Trophoblast cell (in vitro differentiated cells and primary cell): Measurements from ENCODE around the gene PBX1.

Experiments used
- DNase-seq, 2 donors: peaks; one replicate each; pipeline ENCODE4 v3.0.0-alpha.2; 2016
- H2AFZ ChIP-seq: 2 replicates; pipeline ENCODE4 v1.6.1; 2013; ENCODE audit warnings: low read length, moderate library complexity, mild to moderate bottlenecking; ENCODE audit not compliant: insufficient read depth, poor library complexity
- H2AK5ac ChIP-seq: 2 replicates; pipeline ENCODE4 v1.6.1; 2013; ENCODE audit warnings: mild to moderate bottlenecking, low read length
- H2BK120ac ChIP-seq: 2 replicates; pipeline ENCODE4 v1.6.1; 2013; ENCODE audit warnings: low read length, mild to moderate bottlenecking, moderate library complexity; ENCODE audit not compliant: insufficient read depth, poor library complexity
- H2BK12ac ChIP-seq: 2 replicates; pipeline ENCODE4 v1.6.1; 2013; ENCODE audit warnings: mild to moderate bottlenecking, low read length, moderate library complexity
- H2BK5ac ChIP-seq: 2 replicates; pipeline ENCODE4 v1.6.1; 2013; ENCODE audit warnings: low read length, low read depth, moderate library complexity, mild to moderate bottlenecking; ENCODE audit not compliant: poor library complexity
- H3K14ac ChIP-seq: 2 replicates; pipeline ENCODE4 v1.6.1; 2013; ENCODE audit warnings: mild to moderate bottlenecking, low read length
- H3K18ac ChIP-seq: 2 replicates; pipeline ENCODE4 v1.6.1; 2013; ENCODE audit warnings: mild to moderate bottlenecking, low read length
- H3K23ac ChIP-seq: 2 replicates; pipeline ENCODE4 v1.6.1; 2013; ENCODE audit warnings: low read length
- H3K27ac ChIP-seq: 2 replicates; pipeline ENCODE4 v1.5.1; 2013; ENCODE audit warnings: low read depth, mild to moderate bottlenecking, inconsistent platforms, low read length, moderate library complexity
- H3K27me3 ChIP-seq: 2 replicates; pipeline ENCODE4 v1.6.1; 2013; ENCODE audit warnings: inconsistent platforms, mild to moderate bottlenecking, low read length, moderate library complexity; ENCODE audit not compliant: insufficient read depth
- H3K36me3 ChIP-seq, 2 experiments: 1 replicate in 1 of 2; 2 replicates in 1 of 2; pipeline ENCODE4 v1.6.1; 2013; ENCODE audit warnings: low read length in 2 of 2, mild to moderate bottlenecking in 2 of 2, moderate library complexity in 1 of 2; ENCODE audit not compliant: insufficient read depth in 2 of 2, control insufficient read depth in 1 of 2
- H3K4ac ChIP-seq: 2 replicates; pipeline ENCODE4 v1.6.1; 2013; ENCODE audit warnings: low read depth, mild to moderate bottlenecking, low read length, moderate library complexity
- H3K4me1 ChIP-seq, 2 experiments: 1 replicate in 1 of 2; 2 replicates in 1 of 2; pipeline ENCODE4 v1.6.1; 2013; ENCODE audit warnings: low read length in 2 of 2, mild to moderate bottlenecking in 2 of 2, moderate library complexity in 1 of 2; ENCODE audit not compliant: insufficient read depth in 2 of 2, control insufficient read depth in 1 of 2
- H3K4me2 ChIP-seq: 2 replicates; pipeline ENCODE4 v1.6.1; 2013; ENCODE audit warnings: inconsistent platforms, mild to moderate bottlenecking, low read length, moderate library complexity
- H3K4me3 ChIP-seq: 2 replicates; pipeline ENCODE4 v1.5.1; 2013; ENCODE audit warnings: mild to moderate bottlenecking, low read depth, low read length, inconsistent platforms
- H3K79me1 ChIP-seq: one replicate; pipeline ENCODE4 v1.6.1; 2013; ENCODE audit warnings: low read length
- H3K79me2 ChIP-seq: 2 replicates; pipeline ENCODE4 v1.6.1; 2013; ENCODE audit warnings: low read length, mild to moderate bottlenecking; ENCODE audit not compliant: control insufficient read depth, insufficient read depth, poor library complexity
- H3K9ac ChIP-seq: 2 replicates; pipeline ENCODE4 v1.6.1; 2013; ENCODE audit warnings: mild to moderate bottlenecking, low read length
- H3K9me3 ChIP-seq: 2 replicates; pipeline ENCODE4 v1.6.1; 2013; ENCODE audit warnings: low read depth, mild to moderate bottlenecking, control low read depth, inconsistent platforms, low read length; ENCODE audit not compliant: insufficient read depth
- H4K12ac ChIP-seq: 2 replicates; pipeline ENCODE4 v1.6.1; 2013; ENCODE audit warnings: low read depth, mild to moderate bottlenecking, low read length, moderate library complexity
- H4K8ac ChIP-seq: 2 replicates; pipeline ENCODE4 v1.6.1; 2013; ENCODE audit warnings: low read depth, mild to moderate bottlenecking, low read length, moderate library complexity
- H4K91ac ChIP-seq: one replicate; pipeline ENCODE4 v1.6.1; 2013; ENCODE audit warnings: low read depth, mild to moderate bottlenecking, low read length, moderate library complexity
- WGBS: extraction: QIAGEN DNeasy Blood & Tissue Kit; methylation state at CpG from one replicate; pipeline ENCODE4 v1.1.7; 2013; ENCODE audit warnings: missing lambda C conversion rate; ENCODE audit not compliant: insufficient read length, insufficient coverage; ENCODE audit errors: extremely low coverage; 5-methylcytosine and 5-hydroxymethylcytosine counted together

The PBX1 gene

DNA sequence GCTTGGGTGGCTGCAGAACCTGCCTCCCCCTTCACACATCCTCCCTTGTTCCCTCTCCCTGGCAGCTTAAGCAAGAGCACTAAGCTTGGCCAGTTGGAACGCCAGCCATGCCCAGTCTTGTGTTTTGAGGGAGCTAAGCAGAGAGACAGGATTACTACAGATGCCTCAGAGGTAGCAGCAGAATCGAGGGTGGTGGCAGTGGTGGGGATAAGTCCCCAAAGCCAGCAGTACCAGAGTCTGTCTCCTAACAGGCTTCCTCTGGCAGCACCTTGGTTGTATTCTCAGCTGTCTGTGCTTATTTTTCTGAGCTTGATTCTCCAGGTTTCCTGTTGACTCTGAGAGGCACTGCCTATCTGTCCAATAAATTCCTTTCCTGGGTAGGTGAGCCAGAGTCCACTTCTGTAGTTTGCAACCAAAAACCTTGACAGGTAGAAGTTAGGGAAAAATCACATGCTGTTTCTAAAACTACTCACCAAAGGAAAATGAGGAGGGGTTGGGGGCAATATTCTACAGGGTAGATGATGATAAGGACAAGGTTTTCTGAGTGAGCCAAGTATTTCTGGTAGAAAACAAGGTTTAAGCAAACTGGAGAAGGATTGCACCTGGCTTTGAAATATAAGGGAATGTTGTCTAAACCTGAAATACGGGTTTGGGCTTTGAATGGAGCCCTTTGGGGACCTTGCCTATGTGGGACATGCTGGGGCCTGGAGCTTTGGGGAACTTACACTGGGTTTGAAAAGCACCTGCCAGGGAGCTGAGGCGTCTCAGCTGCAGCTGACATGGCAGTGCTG, 100.8 kb downstream of the PBX1 start:
- Histone ChIP-seq H4K91ac (peak overlapping the region; percentile 90), H2BK12ac (peak overlapping the region; percentile 21), H3K79me2 (peaks cover 3% of the 10 kb centered on the region), H3K36me3 (no peaks in the 10 kb centered on the region), H4K8ac (peak overlapping the region; percentile 8), H3K4me2 (peak overlapping the region; percentile 13), H2AFZ (no peak overlapping the region), H3K9me3 (no peaks in the 10 kb centered on the region), H2AK5ac (no peak overlapping the region), H3K4me3 (no peak overlapping the region), H2BK5ac (peak overlapping the region; percentile 77), H3K9ac (no peak overlapping the region), H3K18ac (peak overlapping the region; percentile 68), H3K27ac (peak overlapping the region; percentile 76), H3K4me1 (peaks cover 11 to 22% of the 10 kb centered on the region in 2 experiments), H4K12ac (peak overlapping the region; percentile 24), H3K79me1 (peaks cover 14% of the 10 kb centered on the region), H3K14ac (peak overlapping the region; percentile 54), H3K23ac (no peak overlapping the region), H2BK120ac (peak overlapping the region; percentile 12), H3K4ac (peak overlapping the region; percentile 28), H3K27me3 (no peaks in the 10 kb centered on the region)
- whole genome bisulfite sequencing, result no CpG with 5 or more reads among the region's 4 CpGs
- DNase-seq, result peak; percentile 66 to 87

DNA sequence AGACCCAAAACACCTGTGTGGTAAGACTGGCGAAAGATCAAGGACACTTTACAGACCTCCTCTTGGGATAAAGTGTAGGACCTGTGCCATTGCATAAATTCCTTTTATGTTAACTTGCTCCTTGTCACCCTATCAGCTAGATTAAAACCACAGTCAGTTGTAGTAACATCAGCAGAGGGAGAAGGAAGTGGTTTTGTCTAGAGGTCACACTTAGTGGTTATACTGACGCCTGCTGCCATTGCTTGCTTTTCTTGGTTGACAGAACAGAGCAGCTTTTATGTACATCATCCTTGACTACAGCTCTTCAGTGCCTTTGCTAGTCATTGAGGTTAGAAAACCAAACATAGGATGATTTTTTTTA, 101.4 kb downstream of the PBX1 start:
- WGBS, result no CpG with 5 or more reads among the region's 2 CpGs
- DNase-seq, result no peak
- H2BK12ac ChIP-seq, result no peak overlapping the region

GRCh38 chr1:164660775-164661174, 101.8 kb downstream of the PBX1 start:
- no peak overlapping the region for H2AK5ac ChIP-seq
- no peak overlapping the region for H4K12ac ChIP-seq
- H3K36me3 ChIP-seq, result no peaks in the 10 kb centered on the region
- H4K91ac ChIP-seq, result no peak overlapping the region
- no peak for DNase-seq
- H3K4me3 ChIP-seq, result no peak overlapping the region
- no peak overlapping the region for H3K4ac ChIP-seq
- H3K4me2 ChIP-seq, result no peak overlapping the region
- no peak overlapping the region for H3K18ac ChIP-seq
- no peak overlapping the region for H2BK5ac ChIP-seq
- H2BK12ac ChIP-seq, result no peak overlapping the region
- H3K14ac ChIP-seq, result no peak overlapping the region
- H3K79me2 ChIP-seq, result peaks cover 3% of the 10 kb centered on the region
- H3K27ac ChIP-seq, result no peak overlapping the region
- H4K8ac ChIP-seq, result no peak overlapping the region
- H3K9ac ChIP-seq, result no peak overlapping the region
- H2AFZ ChIP-seq, result no peak overlapping the region
- no peak overlapping the region for H3K23ac ChIP-seq
- H3K4me1 ChIP-seq, result peaks cover 11 to 22% of the 10 kb centered on the region in 2 experiments
- peaks cover 14% of the 10 kb centered on the region for H3K79me1 ChIP-seq
- no peaks in the 10 kb centered on the region for H3K9me3 ChIP-seq
- H3K27me3 ChIP-seq, result no peaks in the 10 kb centered on the region
- no peak overlapping the region for H2BK120ac ChIP-seq

More for the DNA sequence above, 101.4 kb downstream of the PBX1 start:
- H3K4ac ChIP-seq, result no peak overlapping the region
- peaks cover 11 to 22% of the 10 kb centered on the region in 2 experiments for H3K4me1 ChIP-seq
- H3K9ac ChIP-seq, result no peak overlapping the region
- peaks cover 14% of the 10 kb centered on the region for H3K79me1 ChIP-seq
- H3K4me2 ChIP-seq, result peak overlapping the region; percentile 3
- no peak overlapping the region for H3K14ac ChIP-seq
- H3K23ac ChIP-seq, result no peak overlapping the region
- no peaks in the 10 kb centered on the region for H3K27me3 ChIP-seq
- H2BK5ac ChIP-seq, result no peak overlapping the region
- no peak overlapping the region for H4K8ac ChIP-seq
- no peaks in the 10 kb centered on the region for H3K36me3 ChIP-seq
- H3K9me3 ChIP-seq, result no peaks in the 10 kb centered on the region
- H2AFZ ChIP-seq, result no peak overlapping the region
- no peak overlapping the region for H2AK5ac ChIP-seq
- no peak overlapping the region for H4K91ac ChIP-seq
- no peak overlapping the region for H4K12ac ChIP-seq
- no peak overlapping the region for H3K18ac ChIP-seq
- H3K79me2 ChIP-seq, result peaks cover 3% of the 10 kb centered on the region
- H3K4me3 ChIP-seq, result no peak overlapping the region
- no peak overlapping the region for H2BK120ac ChIP-seq
- H3K27ac ChIP-seq, result peak overlapping the region; percentile 35

DNA sequence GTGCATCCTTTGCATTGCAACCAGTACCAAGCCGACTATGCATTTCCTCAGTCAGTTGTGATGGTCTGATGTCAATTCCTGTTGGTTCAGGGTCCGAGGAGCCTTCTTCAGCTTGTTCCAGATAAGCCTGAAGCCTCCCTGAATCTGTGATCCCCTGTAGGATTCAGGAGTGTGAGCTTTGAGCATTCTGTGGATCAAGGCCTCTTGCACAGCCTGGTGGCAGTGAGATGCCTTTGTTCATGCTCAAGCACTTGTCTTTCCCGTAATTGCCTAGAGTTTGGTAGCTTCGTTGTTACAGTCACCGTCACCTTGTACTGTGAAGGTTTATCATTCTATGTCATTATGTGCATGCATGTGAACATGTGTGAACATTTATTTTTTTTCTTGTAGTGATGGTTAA, 103.5 kb downstream of the PBX1 start:
- no peak for DNase-seq
- Histone ChIP-seq H3K4me2 (no peak overlapping the region), H3K36me3 (no peaks in the 10 kb centered on the region), H2BK5ac (no peak overlapping the region), H2BK12ac (no peak overlapping the region), H3K27me3 (no peaks in the 10 kb centered on the region), H2AFZ (no peak overlapping the region), H3K23ac (no peak overlapping the region), H3K9ac (no peak overlapping the region), H3K79me1 (peaks cover 14% of the 10 kb centered on the region), H3K4me1 (peaks cover 11 to 24% of the 10 kb centered on the region in 2 experiments), H4K12ac (no peak overlapping the region), H2AK5ac (no peak overlapping the region), H3K18ac (no peak overlapping the region), H2BK120ac (no peak overlapping the region), H4K8ac (no peak overlapping the region), H3K79me2 (peaks cover 3% of the 10 kb centered on the region), H3K14ac (no peak overlapping the region), H3K9me3 (no peaks in the 10 kb centered on the region), H4K91ac (no peak overlapping the region), H3K4me3 (no peak overlapping the region), H3K4ac (peak overlapping the region; percentile 6), H3K27ac (no peak overlapping the region)
- WGBS, result no CpG with 5 or more reads among the region's 5 CpGs
